Loucy (cell line): ENCODE data around the gene SATB2.

Experiments used
- CTCF ChIP-seq: fragments of 200-600 bp; sonication (generic); conservative IDR thresholded peaks from 2 replicates; pipeline ENCODE4 v1.5.1; 2014; ENCODE audit warnings: mild to moderate bottlenecking, antibody characterized with exemption, low read length
- EZH2phosphoT487 ChIP-seq: fragments of 200-600 bp; IDR thresholded peaks from 2 replicates; pipeline ENCODE4 v1.6.1; 2018; ENCODE audit warnings: antibody characterized with exemption, mild to moderate bottlenecking, moderate library complexity, borderline replicate concordance

GRCh38 chr2:199446996-199447576 lies 10.7 kb downstream of the SATB2 start:
- TF ChIP-seq CTCF, result no peak
- TF ChIP-seq EZH2phosphoT487, result no peak
